CD4-positive, alpha-beta memory T cell (primary cell): ENCODE results near the gene KRTAP15-1. TPM values are rescaled to one million over a fixed set of nuclear protein-coding genes. Genes with fewer than 3 reads are reported as not detected.

Experiments used
- CTCF ChIA-PET: fragments of 350-600 bp; sonication (Branson Sonifier 250); formaldehyde crosslinking; loops from one replicate; lab custom pipeline; 2021; ENCODE audit warnings: inconsistent platforms; ENCODE audit not compliant: partially characterized antibody; lab: Charles Lee
- POLR2A ChIA-PET: fragments of 350-600 bp; sonication (Branson Sonifier 250); formaldehyde crosslinking; loops from one replicate; lab custom pipeline; 2021; ENCODE audit not compliant: partially characterized antibody; lab: Charles Lee
- DNase-seq, 5 donors: peaks; one replicate each; pipeline versions ENCODE4 v3.0.0 to v3.0.0-alpha.2; 2020 to 2022; ENCODE audit warnings: mixed read lengths in 1 of 5
- H3K27ac ChIP-seq: one replicate; pipeline ENCODE4 v1.7.0; 2013; ENCODE audit warnings: low read depth, low read length
- H3K27me3 ChIP-seq: 2 replicates; pipeline ENCODE4 v1.7.0; 2013; ENCODE audit warnings: mild to moderate bottlenecking, low read length, moderate library complexity; ENCODE audit not compliant: insufficient read depth
- H3K36me3 ChIP-seq: 2 replicates; pipeline ENCODE4 v1.7.0; 2013; ENCODE audit warnings: mild to moderate bottlenecking, low read length, moderate library complexity; ENCODE audit not compliant: insufficient read depth
- H3K4me1 ChIP-seq: 2 replicates; pipeline ENCODE4 v1.7.0; 2013; ENCODE audit warnings: mild to moderate bottlenecking, low read length, moderate library complexity; ENCODE audit not compliant: insufficient read depth
- H3K4me3 ChIP-seq, 2 donors: one replicate each; pipeline ENCODE4 v1.7.0; 2013; ENCODE audit warnings: low read length in 2 of 2, mild to moderate bottlenecking in 1 of 2
- H3K9me3 ChIP-seq, 2 donors: one replicate each; pipeline ENCODE4 v1.7.0; 2013; ENCODE audit warnings: low read length in 2 of 2, control low read depth in 1 of 2; ENCODE audit not compliant: control insufficient read depth in 1 of 2
- H3K27ac Mint-ChIP-seq, 7 donors: one replicate each; pipeline ENCODE4 v1.8.0; 2020 to 2021; ENCODE audit warnings: mixed read lengths in 7 of 7, mild to moderate bottlenecking in 6 of 7, inconsistent platforms in 3 of 7, moderate library complexity in 3 of 7
- H3K27me3 Mint-ChIP-seq, 2 donors: one replicate each; pipeline ENCODE4 v1.8.0; 2020 to 2021; ENCODE audit warnings: mixed read lengths in 2 of 2
- H3K36me3 Mint-ChIP-seq, 2 donors: one replicate each; pipeline ENCODE4 v1.8.0; 2020 to 2021; ENCODE audit warnings: mixed read lengths in 2 of 2, inconsistent platforms in 1 of 2, mild to moderate bottlenecking in 1 of 2
- H3K4me1 Mint-ChIP-seq, 4 donors: one replicate each; pipeline ENCODE4 v1.8.0; 2020 to 2021; ENCODE audit warnings: mixed read lengths in 4 of 4, mild to moderate bottlenecking in 1 of 4
- H3K4me3 Mint-ChIP-seq, 8 donors: one replicate each; pipeline ENCODE4 v1.8.0; 2020 to 2021; ENCODE audit warnings: mixed read lengths in 8 of 8, mild to moderate bottlenecking in 7 of 8, moderate library complexity in 6 of 8, inconsistent platforms in 3 of 8
- H3K9me3 Mint-ChIP-seq, 8 donors: one replicate each; pipeline ENCODE4 v1.8.0; 2020 to 2021; ENCODE audit warnings: mixed read lengths in 8 of 8, mild to moderate bottlenecking in 5 of 8, inconsistent platforms in 3 of 8, moderate library complexity in 1 of 8
- intact Hi-C: fragments of 100-400 bp; cut with micrococcal nuclease; formaldehyde crosslinking; loops from one replicate; pipeline ENCODE4 v1.15.1; 2023
- polyA plus RNA-seq, 2 donors: library from polyadenylated mRNA; unstranded; fragments of 300-500 nt; fragmentation: Illumina TruSeq; gene quantifications; one replicate each; pipeline ENCODE4 v1.2.3, GENCODE V29; 2021
- total RNA-seq, 2 experiments: library from RNA; stranded (reverse); gene quantifications; one replicate each; pipeline ENCODE4 v1.2.3, GENCODE V29; 2021

The KRTAP15-1 gene
- total and polyA plus RNA-seq, 4 experiments from 2014 or later, result not detected

DNA sequence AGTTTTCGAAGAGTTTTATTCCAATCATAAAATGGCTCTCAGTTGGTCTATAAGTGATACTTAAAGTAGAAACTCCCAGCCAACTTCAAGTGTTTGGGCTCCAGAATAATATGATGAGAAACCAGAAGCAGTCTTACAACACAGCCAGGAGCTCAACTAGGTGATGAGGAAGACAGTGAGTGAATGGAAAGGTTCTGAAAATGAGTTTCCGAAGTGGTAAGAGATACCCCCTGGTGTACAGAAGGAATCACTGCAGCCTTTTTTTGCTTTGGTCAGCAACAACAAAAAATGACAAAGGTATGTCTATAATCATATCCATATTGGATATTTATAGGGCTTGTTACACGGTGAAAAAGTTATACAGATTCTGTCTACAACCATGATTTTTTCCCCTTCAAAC lies 23.6 kb downstream of the KRTAP15-1 start:
- peaks cover 0 to 2% (median 0%) of the 10 kb centered on the region in 8 donors for H3K9me3 Mint-ChIP-seq
- peaks cover 0 to 6% of the 10 kb centered on the region in 2 donors for H3K27me3 Mint-ChIP-seq
- H3K9me3 ChIP-seq, result no peaks in the 10 kb centered on the region
- no peaks in the 10 kb centered on the region for H3K4me1 Mint-ChIP-seq
- H3K27ac ChIP-seq, result no peak overlapping the region
- intact Hi-C loops, result no loop called here
- no peaks in the 10 kb centered on the region for H3K36me3 Mint-ChIP-seq
- H3K36me3 ChIP-seq, result no peaks in the 10 kb centered on the region
- no peak for DNase-seq
- no peaks in the 10 kb centered on the region for H3K4me1 ChIP-seq
- no peaks in the 10 kb centered on the region for H3K27me3 ChIP-seq
- CTCF ChIA-PET, result no interaction called here
- H3K27ac Mint-ChIP-seq, result no peak overlapping the region
- no peak overlapping the region for H3K4me3 ChIP-seq
- H3K4me3 Mint-ChIP-seq, result no peak overlapping the region
- POLR2A ChIA-PET, result no interaction called here

DNA sequence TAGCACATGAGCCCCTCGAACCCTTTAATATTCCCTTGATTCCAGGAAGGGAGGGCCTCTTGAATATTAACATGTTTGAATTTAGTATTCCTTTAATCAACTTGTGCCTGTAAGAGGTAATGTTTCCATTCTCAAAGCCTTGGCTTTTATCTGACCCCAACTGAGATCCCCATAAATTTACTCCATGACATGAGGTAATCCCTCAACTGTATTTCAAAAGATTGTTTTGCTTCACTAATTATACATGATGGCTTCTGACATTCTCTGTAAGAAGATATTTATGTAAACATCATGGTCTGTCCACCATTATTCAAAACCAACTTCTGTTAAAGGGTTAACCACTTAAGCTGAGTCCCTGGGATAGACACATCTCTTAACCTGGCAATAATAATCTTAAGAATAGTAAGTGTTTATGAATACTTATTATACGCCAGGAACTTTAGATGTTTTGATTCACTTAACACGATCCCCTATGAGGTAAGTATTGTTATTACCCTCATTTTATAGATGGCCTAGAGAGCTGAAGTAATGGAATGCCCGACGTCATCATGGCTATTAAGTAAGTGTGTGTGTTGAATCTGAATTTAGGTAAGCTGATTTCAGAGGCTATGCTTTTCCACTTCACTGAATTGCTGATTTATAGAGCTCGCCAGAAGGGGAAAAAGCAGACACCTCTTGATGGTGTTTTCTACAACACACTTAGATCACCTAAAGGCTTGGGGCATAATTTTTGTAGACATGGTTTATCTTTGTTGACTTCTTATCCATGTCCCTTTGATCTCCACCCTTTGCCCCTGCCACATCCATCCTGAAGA lies 29.0 kb downstream of the KRTAP15-1 start:
- ChIA-PET POLR2A (no interaction called here), CTCF (no interaction called here)
- Histone ChIP-seq H3K27me3 (no peaks in the 10 kb centered on the region), H3K4me3 (no peak overlapping the region), H3K9me3 (no peaks in the 10 kb centered on the region), H3K4me1 (no peaks in the 10 kb centered on the region), H3K27ac (no peak overlapping the region), H3K36me3 (no peaks in the 10 kb centered on the region)
- intact Hi-C loops, result no loop called here
- no peaks in the 10 kb centered on the region for H3K36me3 Mint-ChIP-seq
- no peaks in the 10 kb centered on the region for H3K4me1 Mint-ChIP-seq
- H3K27ac Mint-ChIP-seq, result no peak overlapping the region
- no peak for DNase-seq
- peaks cover 0 to 8% of the 10 kb centered on the region in 2 donors for H3K27me3 Mint-ChIP-seq
- H3K9me3 Mint-ChIP-seq, result peaks cover 0 to 3% (median under 1%) of the 10 kb centered on the region in 8 donors
- H3K4me3 Mint-ChIP-seq, result no peak overlapping the region

DNA sequence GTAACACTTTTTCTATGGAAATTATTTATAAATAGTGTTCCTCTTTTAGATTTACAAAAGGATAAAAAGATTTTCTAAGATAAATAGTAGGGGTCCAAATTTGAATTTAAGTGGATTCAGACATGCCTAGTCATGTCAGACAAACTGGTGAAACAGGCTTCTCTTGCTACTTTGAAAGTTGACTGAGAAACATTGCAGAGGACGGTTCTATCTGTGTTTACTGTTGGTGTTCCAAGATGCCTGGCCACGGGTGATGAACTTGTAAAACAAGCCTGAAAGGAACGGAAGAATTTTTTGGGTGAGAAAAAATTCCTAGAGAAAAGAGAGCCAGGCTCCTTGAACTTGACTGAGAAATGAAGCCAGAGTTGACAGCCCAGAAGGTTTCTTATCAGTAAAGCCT lies 37.9 kb downstream of the KRTAP15-1 start:
- no peak for DNase-seq
- H3K27me3 ChIP-seq, result no peaks in the 10 kb centered on the region
- Mint-ChIP-seq H3K27ac (no peak overlapping the region), H3K4me1 (no peaks in the 10 kb centered on the region), H3K27me3 (peaks cover 0 to 1% of the 10 kb centered on the region in 2 donors), H3K4me3 (no peak overlapping the region), H3K36me3 (no peaks in the 10 kb centered on the region), H3K9me3 (peaks cover 0 to 3% (median 0%) of the 10 kb centered on the region in 8 donors)
- intact Hi-C loops, result no loop called here
- H3K27ac ChIP-seq, result no peak overlapping the region
- H3K9me3 ChIP-seq, result no peaks in the 10 kb centered on the region
- no peak overlapping the region for H3K4me3 ChIP-seq
- no peaks in the 10 kb centered on the region for H3K4me1 ChIP-seq
- POLR2A ChIA-PET, result no interaction called here
- CTCF ChIA-PET, result no interaction called here
- H3K36me3 ChIP-seq, result no peaks in the 10 kb centered on the region

DNA sequence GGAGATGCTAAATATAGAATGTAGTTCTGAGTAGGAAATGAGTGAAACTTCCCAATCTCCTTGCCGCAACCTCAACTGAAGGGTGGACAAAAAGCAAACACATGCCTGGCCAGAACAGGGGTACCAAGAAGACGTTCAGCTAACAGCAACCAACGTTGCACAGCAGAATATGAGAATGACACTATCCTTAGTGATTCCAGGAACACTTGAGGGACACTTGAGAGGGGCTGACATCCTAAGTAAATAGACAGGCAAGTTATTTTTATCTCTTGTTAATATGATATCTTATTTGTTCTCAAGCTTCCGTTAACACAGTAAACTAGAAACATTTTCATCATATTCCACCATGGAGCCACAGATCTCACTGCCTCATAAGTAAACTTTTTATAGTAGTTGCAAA lies 39.2 kb downstream of the KRTAP15-1 start:
- no peak overlapping the region for H3K27ac ChIP-seq
- Mint-ChIP-seq H3K27me3 (peaks cover 0 to 1% of the 10 kb centered on the region in 2 donors), H3K4me1 (no peaks in the 10 kb centered on the region), H3K9me3 (peaks cover 0 to 3% (median 0%) of the 10 kb centered on the region in 8 donors), H3K4me3 (no peak overlapping the region), H3K36me3 (no peaks in the 10 kb centered on the region), H3K27ac (no peak overlapping the region)
- H3K36me3 ChIP-seq, result no peaks in the 10 kb centered on the region
- no peaks in the 10 kb centered on the region for H3K9me3 ChIP-seq
- no peak for DNase-seq
- H3K4me1 ChIP-seq, result no peaks in the 10 kb centered on the region
- intact Hi-C loops, result no loop called here
- H3K27me3 ChIP-seq, result no peaks in the 10 kb centered on the region
- ChIA-PET POLR2A (no interaction called here), CTCF (no interaction called here)
- H3K4me3 ChIP-seq, result no peak overlapping the region

DNA sequence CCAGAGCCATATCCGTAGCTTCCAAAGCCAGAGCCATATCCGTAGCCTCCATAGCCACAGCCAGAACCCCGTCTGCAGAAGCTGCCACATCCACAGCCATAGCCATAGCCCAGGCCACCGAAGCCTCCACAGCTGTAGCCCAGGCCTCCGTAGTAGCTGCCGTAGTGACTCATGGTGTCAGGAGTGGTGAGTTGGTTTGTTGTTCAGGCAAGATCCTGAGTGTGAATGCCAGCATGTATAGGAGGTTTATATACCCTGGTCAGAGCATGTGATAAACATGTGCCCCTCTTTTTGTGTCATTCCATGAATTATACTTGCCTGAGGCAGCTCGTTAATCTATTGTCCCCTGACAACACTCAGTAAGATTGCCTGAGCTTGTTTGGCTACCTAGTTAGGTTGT lies 40.1 kb downstream of the KRTAP15-1 start, which contains the start of gene KRTAP19-1:
TSS of gene KRTAP19-1 (minus strand) at position 223 of the 400 bp plus-strand sequence. CDS start at position 173, 50 bp downstream.
- H3K9me3 Mint-ChIP-seq, result peaks cover 0 to 3% (median 0%) of the 10 kb centered on the region in 8 donors
- POLR2A ChIA-PET, result no interaction called here
- no peak for DNase-seq

DNA sequence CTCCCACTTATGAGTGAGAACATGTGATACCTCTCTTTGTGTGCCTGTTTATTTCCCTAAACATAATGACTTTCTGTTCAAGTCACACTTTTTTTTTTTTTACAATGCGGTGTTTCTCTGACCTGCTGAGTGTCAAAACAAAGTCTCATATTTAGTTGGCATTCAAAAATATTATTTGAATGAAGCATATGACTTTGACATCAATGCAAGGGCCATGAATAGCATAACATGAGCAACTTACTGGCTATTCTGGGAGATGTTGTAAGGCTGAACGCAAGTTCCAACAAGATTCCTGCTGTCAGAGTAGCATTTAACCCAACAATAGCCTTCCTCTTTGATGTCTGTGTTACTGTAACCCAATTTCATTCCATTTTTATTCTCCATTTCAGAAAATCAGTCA lies 42.1 kb downstream of the KRTAP15-1 start:
- no peak overlapping the region for H3K27ac Mint-ChIP-seq
- no peaks in the 10 kb centered on the region for H3K4me1 Mint-ChIP-seq
- no peaks in the 10 kb centered on the region for H3K4me1 ChIP-seq
- no peaks in the 10 kb centered on the region for H3K27me3 ChIP-seq
- H3K36me3 Mint-ChIP-seq, result no peaks in the 10 kb centered on the region
- intact Hi-C loops, result no loop called here
- ChIA-PET POLR2A (no interaction called here), CTCF (no interaction called here)
- no peak overlapping the region for H3K4me3 ChIP-seq
- no peak for DNase-seq
- no peaks in the 10 kb centered on the region for H3K36me3 ChIP-seq
- peaks cover 3 to 11% (median 7%) of the 10 kb centered on the region in 8 donors for H3K9me3 Mint-ChIP-seq
- peaks cover 0 to 1% of the 10 kb centered on the region in 2 donors for H3K27me3 Mint-ChIP-seq
- no peak overlapping the region for H3K4me3 Mint-ChIP-seq
- peaks cover 0 to 3% of the 10 kb centered on the region in 2 donors for H3K9me3 ChIP-seq
- H3K27ac ChIP-seq, result no peak overlapping the region

More for the DNA sequence above, 40.1 kb downstream of the KRTAP15-1 start, which contains the start of gene KRTAP19-1:
- Mint-ChIP-seq H3K27ac (no peak within 1 kb of the TSS), H3K4me3 (no peak within 1 kb of the TSS), H3K36me3 (no peaks in the 10 kb centered on the region), H3K27me3 (peaks cover 0 to 1% of the 10 kb centered on the region in 2 donors), H3K4me1 (no peaks in the 10 kb centered on the region)
- intact Hi-C loops, result no loop called here
- no peaks in the 10 kb centered on the region for H3K4me1 ChIP-seq
- no peak within 1 kb of the TSS for H3K27ac ChIP-seq
- H3K36me3 ChIP-seq, result no peaks in the 10 kb centered on the region
- no peak within 1 kb of the TSS for H3K4me3 ChIP-seq
- no peaks in the 10 kb centered on the region for H3K9me3 ChIP-seq
- CTCF ChIA-PET, result no interaction called here
- no peaks in the 10 kb centered on the region for H3K27me3 ChIP-seq

GRCh38 chr21:30486180-30486579 lies 46.1 kb downstream of the KRTAP15-1 start:
- Histone ChIP-seq H3K36me3 (no peaks in the 10 kb centered on the region), H3K4me3 (no peak overlapping the region), H3K27me3 (no peaks in the 10 kb centered on the region), H3K27ac (no peak overlapping the region), H3K4me1 (no peaks in the 10 kb centered on the region), H3K9me3 (peaks cover 0 to 3% of the 10 kb centered on the region in 2 donors)
- Mint-ChIP-seq H3K9me3 (peaks cover 3 to 11% (median 9%) of the 10 kb centered on the region in 8 donors), H3K27me3 (no peaks in the 10 kb centered on the region), H3K36me3 (no peaks in the 10 kb centered on the region), H3K27ac (no peak overlapping the region), H3K4me3 (no peak overlapping the region), H3K4me1 (no peaks in the 10 kb centered on the region)
- POLR2A ChIA-PET, result no interaction called here
- no peak for DNase-seq
- CTCF ChIA-PET, result no interaction called here
- intact Hi-C loops, result no loop called here
